Left lung (tissue), 10 donors: ENCODE data around the gene RGL1. TPM values are rescaled to one million over a fixed set of nuclear protein-coding genes. Genes with fewer than 3 reads are reported as not detected.
A peak's percentile ranks its signal among the peaks of the same experiment; 100 is the strongest.

ENCODE experiments used
- ATAC-seq: fragments of 200-7000 bp; cut with Tn5 transposase; one replicate; pipeline ENCODE4 v1.9.1; 2020; ENCODE audit warnings: moderate library complexity
- DNase-seq, 4 donors: peaks; one replicate each; pipeline ENCODE4 v3.0.0-alpha.2; 2013 to 2020
- H3K27ac ChIP-seq, 2 donors: fragments of 200-600 bp; sonication (generic) in 1 of 2; one replicate each; pipeline versions ENCODE4 v1.5.0 to v1.8.0; 2020 to 2021
- H3K27me3 ChIP-seq, 2 donors: fragments of 200-600 bp; sonication (generic) in 1 of 2; one replicate each; pipeline versions ENCODE4 v1.5.0 to v1.8.0; 2020 to 2021
- H3K36me3 ChIP-seq, 2 donors: fragments of 200-600 bp; sonication (generic) in 1 of 2; one replicate each; pipeline versions ENCODE4 v1.5.0 to v1.8.0; 2020 to 2021
- H3K4me1 ChIP-seq, 2 donors: fragments of 200-600 bp; one replicate each; pipeline ENCODE4 v1.8.0; 2021
- H3K4me3 ChIP-seq, 2 donors: fragments of 200-600 bp; sonication (generic) in 1 of 2; one replicate each; pipeline versions ENCODE4 v1.5.0 to v1.8.0; 2020 to 2021; ENCODE audit warnings: mild to moderate bottlenecking in 1 of 2
- H3K9me3 ChIP-seq, 2 donors: fragments of 200-600 bp; sonication (generic) in 1 of 2; one replicate each; pipeline versions ENCODE4 v1.5.0 to v1.8.0; 2020 to 2021
- intact Hi-C, 2 donors: fragments of 100-400 bp; cut with DNase I; formaldehyde crosslinking; loops; one replicate each; pipeline versions ENCODE4 v1.11.2 to v1.14.2; 2022
- polyA plus RNA-seq, 6 donors: library from polyadenylated mRNA; unstranded; fragments of 120-200 nt; gene quantifications; one replicate each; pipeline ENCODE4 v1.2.1, GENCODE V29; 2013; ENCODE audit not compliant: insufficient read length in 6 of 6
- total RNA-seq, 2 donors: library from RNA; stranded (reverse); fragmentation: NEBNext Ultra II Directional; extraction: Animal tissue kit (Norgen Biotek cat#: 25700); gene quantifications; one replicate each; pipeline ENCODE4 v1.2.1, GENCODE V29; 2021
- TF ChIP-seq, protein P1 (sequence below), 2 donors: fragments of 200-600 bp; sonication (generic) in 1 of 2; IDR thresholded peaks; one replicate each; pipeline versions ENCODE4 v1.5.0 to v1.8.0; 2021; ENCODE audit warnings: antibody characterized with exemption in 2 of 2
- donor health status: DM: no; HTN: yes; CAD: no.
- donor health status: DM: no; HTN: no; CAD: no.

The RGL1 gene
- total and polyA plus RNA-seq, 8 donors = 33.7 to 52.6 (median 40.9) TPM

DNA sequence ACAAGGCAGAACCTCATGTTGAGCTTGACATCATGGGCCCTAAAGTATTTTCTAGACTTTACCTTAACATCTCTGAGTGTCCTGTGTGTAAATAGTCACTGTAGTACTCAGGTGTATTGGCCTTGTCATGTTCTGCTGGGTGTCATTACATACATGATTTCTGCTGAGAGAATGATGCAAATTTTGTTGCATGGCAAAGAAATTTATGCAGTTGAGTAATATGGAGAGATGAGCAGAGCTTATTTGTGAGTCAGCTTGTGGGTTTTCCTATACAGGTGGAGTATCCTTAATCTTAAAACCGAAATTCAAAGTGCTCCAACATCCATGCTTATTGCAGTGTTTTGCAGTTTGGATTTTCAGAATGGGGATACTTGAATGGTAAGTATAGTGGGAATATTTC, 36.6 kb downstream of the RGL1 start:
- intact Hi-C loops = no loop called here
- Histone ChIP-seq H3K27me3 (no peaks in the 10 kb centered on the region), H3K4me1 (peaks cover 16 to 41% of the 10 kb centered on the region in 2 donors), H3K4me3 (no peak overlapping the region), H3K27ac (peak overlapping the region; percentile 33 to 72), H3K36me3 (peaks cover 0 to 6% of the 10 kb centered on the region in 2 donors), H3K9me3 (no peaks in the 10 kb centered on the region)
- TF ChIP-seq, protein P1, sequence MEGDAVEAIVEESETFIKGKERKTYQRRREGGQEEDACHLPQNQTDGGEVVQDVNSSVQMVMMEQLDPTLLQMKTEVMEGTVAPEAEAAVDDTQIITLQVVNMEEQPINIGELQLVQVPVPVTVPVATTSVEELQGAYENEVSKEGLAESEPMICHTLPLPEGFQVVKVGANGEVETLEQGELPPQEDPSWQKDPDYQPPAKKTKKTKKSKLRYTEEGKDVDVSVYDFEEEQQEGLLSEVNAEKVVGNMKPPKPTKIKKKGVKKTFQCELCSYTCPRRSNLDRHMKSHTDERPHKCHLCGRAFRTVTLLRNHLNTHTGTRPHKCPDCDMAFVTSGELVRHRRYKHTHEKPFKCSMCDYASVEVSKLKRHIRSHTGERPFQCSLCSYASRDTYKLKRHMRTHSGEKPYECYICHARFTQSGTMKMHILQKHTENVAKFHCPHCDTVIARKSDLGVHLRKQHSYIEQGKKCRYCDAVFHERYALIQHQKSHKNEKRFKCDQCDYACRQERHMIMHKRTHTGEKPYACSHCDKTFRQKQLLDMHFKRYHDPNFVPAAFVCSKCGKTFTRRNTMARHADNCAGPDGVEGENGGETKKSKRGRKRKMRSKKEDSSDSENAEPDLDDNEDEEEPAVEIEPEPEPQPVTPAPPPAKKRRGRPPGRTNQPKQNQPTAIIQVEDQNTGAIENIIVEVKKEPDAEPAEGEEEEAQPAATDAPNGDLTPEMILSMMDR (IDR thresholded peaks at IDR 0.05) = no peak
- no peak for DNase-seq
- ATAC-seq = no peak

DNA sequence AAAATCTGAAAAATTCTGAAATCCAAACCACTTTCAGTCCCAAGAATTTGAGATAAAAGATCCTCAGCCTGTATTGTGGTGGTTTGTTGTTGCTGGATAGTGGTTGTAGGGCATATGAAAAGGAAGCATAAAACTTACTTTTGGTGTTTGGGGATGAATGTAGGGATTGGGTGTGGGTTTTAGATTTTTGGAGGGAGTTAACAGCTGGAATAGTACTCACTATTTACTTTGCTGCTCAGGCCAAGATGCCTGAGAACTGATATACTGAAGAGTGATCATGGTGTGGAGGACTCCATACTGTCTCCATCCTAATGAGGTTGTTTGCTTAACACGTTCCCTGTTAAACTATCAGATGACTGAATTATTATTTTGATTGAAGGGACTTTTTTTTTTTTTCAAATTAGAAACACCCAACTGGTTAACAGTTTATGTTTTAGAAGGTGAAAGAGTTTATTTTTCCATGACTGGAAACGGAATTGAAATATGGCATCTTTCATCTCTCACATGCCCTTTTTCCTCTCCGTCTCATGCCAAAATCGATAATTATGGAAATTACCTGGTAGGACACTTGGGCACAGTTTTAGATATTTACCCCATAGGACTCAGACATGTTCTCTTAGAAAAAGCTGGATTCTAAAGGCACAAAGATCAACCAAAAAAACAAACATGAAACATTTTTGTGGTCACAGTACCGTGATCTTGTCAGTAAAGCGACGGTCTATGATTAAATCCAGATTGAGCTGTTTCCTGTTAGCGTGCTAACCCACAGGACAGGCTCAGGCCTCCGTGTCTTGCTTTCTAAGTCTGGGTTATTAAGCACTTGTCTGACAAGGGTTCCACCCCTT, 37.3 kb downstream of the RGL1 start:
- Histone ChIP-seq H3K4me1 (peaks cover 16 to 41% of the 10 kb centered on the region in 2 donors), H3K36me3 (peaks cover 0 to 6% of the 10 kb centered on the region in 2 donors), H3K27ac (peak overlapping the region; percentile 33 to 72), H3K27me3 (no peaks in the 10 kb centered on the region), H3K9me3 (no peaks in the 10 kb centered on the region), H3K4me3 (no peak overlapping the region)
- ATAC-seq (peak; percentile 80), DNase-seq (peak in 2 of 4 donors; percentile 54 to 68)
- TF ChIP-seq, protein P1 (IDR thresholded peaks at IDR 0.05) = no peak
- intact Hi-C loops = no loop called here

DNA sequence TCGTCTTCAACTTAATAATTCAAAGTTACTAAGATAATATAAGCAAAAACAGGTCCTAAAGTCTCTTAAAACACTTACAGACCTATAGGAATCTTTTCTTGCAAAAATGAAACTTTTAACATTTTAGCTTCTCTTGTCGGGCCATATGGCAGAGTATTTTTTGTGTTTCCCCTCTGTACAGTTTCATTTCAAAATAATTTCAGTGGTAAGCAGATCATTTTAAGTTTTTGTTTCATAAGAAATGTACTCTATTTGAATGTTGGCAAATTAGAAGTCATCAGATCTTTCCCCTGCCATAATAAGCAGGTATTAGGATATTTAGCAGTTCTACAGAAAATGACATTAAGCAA, 37.9 kb downstream of the RGL1 start:
- H3K9me3 ChIP-seq = no peaks in the 10 kb centered on the region
- DNase-seq (no peak), ATAC-seq (no peak)
- TF ChIP-seq, protein P1 (IDR thresholded peaks at IDR 0.05) = no peak
- intact Hi-C loops = no loop called here
- H3K36me3 ChIP-seq = peaks cover 0 to 6% of the 10 kb centered on the region in 2 donors
- H3K4me1 ChIP-seq = peaks cover 16 to 43% of the 10 kb centered on the region in 2 donors
- H3K27me3 ChIP-seq = no peaks in the 10 kb centered on the region
- no peak overlapping the region for H3K4me3 ChIP-seq
- peak overlapping the region; percentile 33 to 72 for H3K27ac ChIP-seq

DNA sequence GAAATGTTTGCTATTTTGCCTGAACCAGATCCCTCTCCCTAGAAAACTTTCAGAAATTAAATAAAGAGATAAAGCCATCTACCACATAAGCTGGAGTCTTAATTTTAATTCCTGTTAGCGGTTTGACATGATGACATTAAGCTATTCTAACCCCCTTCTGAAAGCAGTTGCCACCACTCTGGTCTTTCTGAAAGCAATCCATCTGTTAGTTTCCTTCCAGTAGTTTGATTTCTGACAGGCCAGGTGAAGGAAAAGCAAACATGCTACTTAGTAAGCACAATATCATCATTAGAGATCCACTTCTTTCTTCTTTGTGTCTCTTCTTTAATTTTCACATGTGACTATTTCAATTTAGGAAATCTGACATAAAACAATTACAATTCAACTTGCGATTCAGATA, 39.9 kb downstream of the RGL1 start:
- TF ChIP-seq, protein P1 (IDR thresholded peaks at IDR 0.05) = no peak
- Histone ChIP-seq H3K27ac (no peak overlapping the region), H3K4me3 (no peak overlapping the region), H3K27me3 (no peaks in the 10 kb centered on the region), H3K36me3 (no peaks in the 10 kb centered on the region), H3K4me1 (peaks cover 16 to 33% of the 10 kb centered on the region in 2 donors), H3K9me3 (no peaks in the 10 kb centered on the region)
- ATAC-seq (no peak), DNase-seq (no peak)
- intact Hi-C loops = no loop called here

DNA sequence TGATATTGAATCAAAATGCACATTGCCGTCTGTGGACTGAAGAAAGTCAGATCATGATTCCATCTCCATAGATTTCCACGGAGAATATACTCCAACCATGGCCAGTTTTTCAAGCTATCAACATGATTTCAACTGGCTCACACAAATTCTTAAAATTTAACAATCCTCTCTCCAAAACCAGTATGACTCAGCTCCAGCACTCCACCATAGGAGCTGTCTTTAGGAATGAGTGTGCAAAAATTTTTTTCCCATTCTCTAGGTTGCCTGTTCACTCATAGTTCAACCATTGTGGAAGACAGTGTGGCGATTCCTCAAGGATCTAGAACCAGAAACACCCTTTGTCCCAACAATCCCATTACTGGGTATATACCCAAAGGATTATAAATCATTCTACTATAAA, 40.8 kb downstream of the RGL1 start:
- Histone ChIP-seq H3K4me1 (peaks cover 16 to 33% of the 10 kb centered on the region in 2 donors), H3K9me3 (no peaks in the 10 kb centered on the region), H3K36me3 (no peaks in the 10 kb centered on the region), H3K4me3 (no peak overlapping the region), H3K27me3 (no peaks in the 10 kb centered on the region), H3K27ac (no peak overlapping the region)
- DNase-seq (no peak), ATAC-seq (no peak)
- TF ChIP-seq, protein P1 (IDR thresholded peaks at IDR 0.05) = no peak
- intact Hi-C loops = no loop called here
